ENCODE data around the gene CDC5L. TPM values are rescaled to one million over a fixed set of nuclear protein-coding genes. Genes with fewer than 3 reads are reported as not detected.

The CDC5L gene
- polyA plus RNA-seq, 3 donors: 4.9 to 10.2 (median 7.4) TPM

- H3K79me2 ChIP-seq (ENCODE audit: insufficient read depth, low read length): peaks cover 66% of the 10 kb centered on the region
- peaks cover 0 to 2% (median 0%) of the 10 kb centered on the region in 7 donors for H3K9me3 Mint-ChIP-seq
- WGBS (ENCODE audit: insufficient coverage): no CpG with 5 or more reads among the region's 1 CpG
Observed at GRCh38 chr6:44410363-44410762, 22.9 kb downstream of the CDC5L start.

GRCh38 chr6:44411141-44411540 lies 23.6 kb downstream of the CDC5L start:
- no peak overlapping the region for H3K27ac ChIP-seq (ENCODE audit: low read depth in 1 of 2, low read length in 2 of 2)
- peak overlapping the region in 3 of 7 donors; percentile 46 to 86 (median 67) for H3K27ac Mint-ChIP-seq
- no CpG with 5 or more reads among the region's 1 CpG for WGBS (ENCODE audit: insufficient coverage)
- H3K9me3 ChIP-seq (replicated peaks in 1 of 2; ENCODE audit: control insufficient read depth in 1 of 2, insufficient read depth in 1 of 2, low read length in 2 of 2): no peaks in the 10 kb centered on the region
- H3K4me3 Mint-ChIP-seq: no peak overlapping the region
- H3K36me3 Mint-ChIP-seq: peaks cover 82 to 97% of the 10 kb centered on the region in 2 donors
- H2AFZ ChIP-seq (ENCODE audit: insufficient read depth, low read depth, low read length, poor library complexity, severe bottlenecking): no peak overlapping the region
- intact Hi-C loops (cut with micrococcal nuclease): no loop called here
- H3K27me3 ChIP-seq (ENCODE audit: control insufficient read depth in 2 of 2, insufficient read depth in 2 of 2, low read length in 2 of 2): no peaks in the 10 kb centered on the region
- H3K79me2 ChIP-seq (ENCODE audit: insufficient read depth, low read length): peaks cover 73% of the 10 kb centered on the region
- TF ChIP-seq CTCF (IDR thresholded peaks at IDR 0.05): no peak
- DNase-seq: no peak
- peaks cover 94% of the 10 kb centered on the region for H4K20me1 ChIP-seq (ENCODE audit: insufficient read depth, low read length)
- H3K27me3 Mint-ChIP-seq (ENCODE audit: low read depth in 3 of 3): no peaks in the 10 kb centered on the region
- H3K9me3 Mint-ChIP-seq: peaks cover 0 to 2% (median 0%) of the 10 kb centered on the region in 7 donors
- H3K4me1 ChIP-seq (ENCODE audit: control insufficient read depth in 1 of 2, insufficient read depth in 2 of 2, low read length in 2 of 2): no peaks in the 10 kb centered on the region
- no peak overlapping the region for H3K9ac ChIP-seq (ENCODE audit: insufficient read depth, low read length, poor library complexity, severe bottlenecking)
- no peak overlapping the region for H3K4me2 ChIP-seq (replicated peaks; ENCODE audit: extremely low read depth, low read length, poor library complexity, severe bottlenecking)
- peaks cover 87 to 98% of the 10 kb centered on the region in 2 donors for H3K36me3 ChIP-seq (replicated peaks in 1 of 2; ENCODE audit: control insufficient read depth in 1 of 2, insufficient read depth in 2 of 2, low read length in 2 of 2)
- H3K4me3 ChIP-seq (replicated peaks in 1 of 3; ENCODE audit: low read depth in 2 of 3, low read length in 3 of 3): no peak overlapping the region
- H3K4me1 Mint-ChIP-seq: peaks cover 2% of the 10 kb centered on the region

More at GRCh38 chr6:44410363-44410762, 22.9 kb downstream of the CDC5L start:
- H3K4me1 Mint-ChIP-seq: peaks cover 2% of the 10 kb centered on the region
- H3K27me3 Mint-ChIP-seq (ENCODE audit: low read depth in 3 of 3): no peaks in the 10 kb centered on the region
- Histone ChIP-seq H3K27me3 (ENCODE audit: control insufficient read depth in 2 of 2, insufficient read depth in 2 of 2, low read length in 2 of 2) (no peaks in the 10 kb centered on the region), H3K9me3 (replicated peaks in 1 of 2; ENCODE audit: control insufficient read depth in 1 of 2, insufficient read depth in 1 of 2, low read length in 2 of 2) (no peaks in the 10 kb centered on the region), H3K4me2 (replicated peaks; ENCODE audit: extremely low read depth, low read length, poor library complexity, severe bottlenecking) (no peak overlapping the region), H3K27ac (ENCODE audit: low read depth in 1 of 2, low read length in 2 of 2) (no peak overlapping the region), H3K36me3 (replicated peaks in 1 of 2; ENCODE audit: control insufficient read depth in 1 of 2, insufficient read depth in 2 of 2, low read length in 2 of 2) (peaks cover 88 to 98% of the 10 kb centered on the region in 2 donors), H3K9ac (ENCODE audit: insufficient read depth, low read length, poor library complexity, severe bottlenecking) (no peak overlapping the region), H3K4me1 (ENCODE audit: control insufficient read depth in 1 of 2, insufficient read depth in 2 of 2, low read length in 2 of 2) (no peaks in the 10 kb centered on the region), H4K20me1 (ENCODE audit: insufficient read depth, low read length) (peaks cover 88% of the 10 kb centered on the region), H3K4me3 (replicated peaks in 1 of 3; ENCODE audit: low read depth in 2 of 3, low read length in 3 of 3) (no peak overlapping the region), H2AFZ (ENCODE audit: insufficient read depth, low read depth, low read length, poor library complexity, severe bottlenecking) (no peak overlapping the region)
- H3K27ac Mint-ChIP-seq: no peak overlapping the region
- TF ChIP-seq CTCF (IDR thresholded peaks at IDR 0.05): no peak
- intact Hi-C loops (cut with micrococcal nuclease): no loop called here
- no peak for DNase-seq
- H3K36me3 Mint-ChIP-seq: peaks cover 80 to 96% of the 10 kb centered on the region in 2 donors
- no peak overlapping the region for H3K4me3 Mint-ChIP-seq
